GM19467 (cell line): ENCODE data around the gene FKBP6.
"Not testable (repeated sequence)": the region's sequence is repeated elsewhere in the genome, so short reads cannot be mapped to it uniquely, and the experiment has no call there.

ENCODE experiments used
- ATAC-seq: cut with Tn5 transposase; IDR thresholded peaks from one replicate; pipeline ENCODE4 v1.9.1; 2021; ENCODE audit warnings: mild to moderate bottlenecking, moderate library complexity; ENCODE audit not compliant: unreplicated experiment

The FKBP6 gene

GRCh38 chr7:73354196-73354595 lies 26.2 kb downstream of the FKBP6 start:
- no peak for ATAC-seq

- ATAC-seq, result no peak
Observed at GRCh38 chr7:73354821-73355220, 26.9 kb downstream of the FKBP6 start.

GRCh38 chr7:73356159-73356558 lies 28.2 kb downstream of the FKBP6 start:
- no peak for ATAC-seq

- no peak for ATAC-seq
Observed at GRCh38 chr7:73358590-73359275, 30.8 kb downstream of the FKBP6 start.

GRCh38 chr7:73359306-73359705 lies 31.3 kb downstream of the FKBP6 start:
- ATAC-seq, result no peak

- no peak for ATAC-seq
Observed at GRCh38 chr7:73359746-73360375, 31.9 kb downstream of the FKBP6 start.

GRCh38 chr7:73360590-73360989 lies 32.6 kb downstream of the FKBP6 start:
- ATAC-seq, result not testable (repeated sequence)

- no peak for ATAC-seq
Observed at GRCh38 chr7:73363225-73364005, 35.5 kb downstream of the FKBP6 start.

- no peak for ATAC-seq
Observed at GRCh38 chr7:73364006-73364728, 36.2 kb downstream of the FKBP6 start.

GRCh38 chr7:73366127-73366526 lies 38.2 kb downstream of the FKBP6 start:
- ATAC-seq, result no peak

- no peak for ATAC-seq
Observed at GRCh38 chr7:73366990-73367389, 39.0 kb downstream of the FKBP6 start.

GRCh38 chr7:73369009-73369408 lies 41.0 kb downstream of the FKBP6 start:
- no peak for ATAC-seq

GRCh38 chr7:73369622-73370021 lies 41.7 kb downstream of the FKBP6 start:
- ATAC-seq, result no peak

- ATAC-seq, result no peak
Observed at GRCh38 chr7:73373741-73374140, 45.8 kb downstream of the FKBP6 start.

- ATAC-seq, result not testable (repeated sequence)
Observed at GRCh38 chr7:73376262-73376661, 48.3 kb downstream of the FKBP6 start.

GRCh38 chr7:73376671-73377412 lies 48.9 kb downstream of the FKBP6 start:
- ATAC-seq, result no peak

GRCh38 chr7:73377413-73378200 lies 49.6 kb downstream of the FKBP6 start:
- ATAC-seq, result not testable (repeated sequence)

GRCh38 chr7:73382934-73383503 lies 55.1 kb downstream of the FKBP6 start:
- no peak for ATAC-seq

- ATAC-seq, result no peak
Observed at GRCh38 chr7:73387221-73387828, 59.4 kb downstream of the FKBP6 start.
